GM19372 (cell line): ENCODE measurements around the gene RTP2.
A peak's percentile ranks its signal among the peaks of the same experiment; 100 is the strongest.

Experiments
- ATAC-seq: cut with Tn5 transposase; IDR thresholded peaks from one replicate; pipeline ENCODE4 v1.9.1; 2021; ENCODE audit warnings: mild to moderate bottlenecking, low read depth, moderate library complexity; ENCODE audit not compliant: unreplicated experiment

Gene RTP2

GRCh38 chr3:187739094-187739560, 36.8 kb upstream of the RTP2 start:
- ATAC-seq, result no peak

DNA sequence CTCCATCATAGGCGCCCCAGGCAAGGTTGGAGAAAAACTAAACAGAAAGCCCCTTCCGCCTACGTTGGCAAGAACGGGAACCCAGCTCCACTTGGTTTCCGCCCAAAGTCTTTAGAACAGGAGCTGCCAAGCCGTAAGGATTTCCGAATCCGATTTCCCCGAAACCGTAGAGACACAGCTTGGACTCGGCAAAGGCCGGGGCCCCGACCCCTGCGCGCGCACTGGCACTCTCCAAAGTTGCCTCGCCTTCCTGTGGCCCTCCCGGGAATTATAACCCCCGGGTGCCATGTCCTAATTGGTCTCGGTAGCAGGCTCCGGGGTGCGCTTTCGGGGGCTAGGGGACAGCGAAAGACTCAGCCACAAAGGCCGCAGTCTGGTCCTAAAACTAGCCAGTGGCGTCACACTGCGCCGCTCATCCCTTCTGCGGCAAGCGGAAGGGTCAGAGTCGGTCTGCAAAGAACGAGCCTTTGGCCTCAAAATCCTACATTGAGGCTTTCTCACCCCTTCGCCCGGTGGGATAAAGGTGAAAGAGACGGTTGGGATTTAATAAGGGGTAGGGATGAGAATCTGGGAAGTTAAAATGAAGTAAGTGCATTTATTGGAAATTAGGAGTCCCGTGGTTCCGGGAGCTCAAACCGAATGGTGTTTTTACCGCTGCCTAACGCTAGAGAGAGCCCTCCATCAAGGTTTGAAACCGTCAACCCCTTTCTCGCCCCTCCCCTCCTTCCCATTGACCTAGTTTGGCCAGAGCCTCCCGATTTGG, 36.2 kb upstream of the RTP2 start:
- ATAC-seq, result peak; percentile 58

DNA sequence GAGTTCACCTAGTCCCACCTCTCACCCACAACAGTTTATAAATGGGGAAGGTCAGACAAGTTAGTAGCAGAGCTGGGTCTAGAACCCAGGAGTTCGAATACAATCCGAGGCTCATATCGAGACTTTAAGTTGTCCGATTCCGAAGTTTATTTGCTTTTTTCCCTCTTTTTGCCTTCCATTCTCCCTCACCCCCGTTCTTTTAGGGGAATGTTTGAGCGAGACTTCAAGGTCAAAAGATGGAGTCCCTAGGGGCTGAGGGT, 35.6 kb upstream of the RTP2 start:
- no peak for ATAC-seq

DNA sequence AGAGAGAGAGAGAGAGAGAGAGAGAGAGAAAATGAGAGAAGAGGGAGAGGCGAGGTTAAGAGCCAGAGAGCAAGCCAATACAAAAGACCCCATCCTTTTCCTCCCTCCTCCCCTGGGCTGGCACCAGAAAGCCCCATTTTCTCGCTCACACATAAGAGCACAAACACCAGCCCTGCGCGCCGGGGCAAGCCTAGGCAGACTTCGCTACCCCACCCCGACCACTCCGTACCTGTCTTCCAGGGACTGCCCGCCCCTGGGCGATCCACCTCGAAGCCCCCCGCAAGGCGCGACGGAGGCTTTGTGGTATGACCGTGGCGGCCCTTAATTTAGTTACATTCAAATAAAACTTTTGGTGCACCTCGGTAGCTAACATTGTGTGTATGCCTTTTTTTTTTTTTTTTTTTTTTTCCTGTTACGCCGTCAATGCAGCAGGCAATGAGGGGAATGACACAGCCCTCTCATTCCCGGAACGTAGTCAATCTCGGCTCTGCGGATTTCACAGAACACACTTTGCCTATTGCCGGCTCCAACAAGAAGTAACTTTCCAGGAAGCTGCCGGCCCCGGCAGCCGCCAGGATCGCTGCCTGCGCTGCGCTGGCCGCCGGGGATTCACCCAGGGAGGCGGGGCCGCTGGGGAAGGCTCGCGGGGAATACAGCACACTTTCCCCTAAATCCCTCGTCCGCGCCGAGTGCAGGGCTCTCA, 35.2 kb upstream of the RTP2 start:
- no peak for ATAC-seq

- no peak for ATAC-seq
These were observed 34.6 kb upstream of the RTP2 start for GRCh38 chr3:187737006-187737367.

DNA sequence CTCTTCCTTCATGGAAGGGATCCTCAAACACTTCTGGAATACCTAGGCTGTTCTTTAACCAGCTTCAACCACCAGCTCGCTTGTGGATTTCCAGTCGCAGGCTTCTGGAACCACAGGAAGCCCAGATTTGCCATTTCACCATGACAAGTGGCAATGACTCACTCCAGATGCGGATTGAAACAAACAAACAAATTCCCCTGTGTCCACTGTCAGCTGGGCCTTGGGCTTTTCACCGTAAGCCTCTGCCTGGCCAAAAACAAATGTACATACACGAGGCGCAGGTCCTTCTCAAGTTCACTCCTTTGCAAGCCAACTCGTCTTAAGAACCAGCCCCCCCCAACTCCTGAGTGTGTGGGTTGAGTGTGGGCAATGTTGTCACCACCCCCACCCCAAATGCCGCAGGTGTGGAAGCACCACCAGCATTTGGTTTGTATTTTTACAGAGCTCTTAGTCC, 34.1 kb upstream of the RTP2 start:
- ATAC-seq, result no peak

DNA sequence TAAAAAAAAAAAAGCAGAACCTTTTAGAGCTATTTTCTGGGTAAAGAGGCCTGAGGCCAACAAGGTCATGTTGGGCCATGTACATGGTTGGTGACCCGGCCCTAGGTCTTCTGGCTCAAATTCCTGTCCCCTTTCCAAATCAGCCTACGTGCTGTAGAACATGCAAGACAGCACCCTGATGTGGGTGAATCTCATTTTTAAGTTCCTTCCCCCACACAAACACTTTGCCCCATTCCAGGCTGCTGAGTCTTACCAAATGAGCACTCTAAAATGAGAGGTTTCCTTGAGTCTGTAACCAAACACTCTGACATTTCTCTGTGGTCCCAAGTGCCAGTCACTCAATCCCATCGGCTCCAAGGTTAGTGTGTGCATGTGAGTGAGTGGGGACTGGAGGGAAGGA, 33.5 kb upstream of the RTP2 start:
- no peak for ATAC-seq

GRCh38 chr3:187735383-187735782, 33.0 kb upstream of the RTP2 start:
- no peak for ATAC-seq

- no peak for ATAC-seq
These were observed 32.5 kb upstream of the RTP2 start for GRCh38 chr3:187734841-187735240.

GRCh38 chr3:187733371-187733770, 31.0 kb upstream of the RTP2 start:
- no peak for ATAC-seq

DNA sequence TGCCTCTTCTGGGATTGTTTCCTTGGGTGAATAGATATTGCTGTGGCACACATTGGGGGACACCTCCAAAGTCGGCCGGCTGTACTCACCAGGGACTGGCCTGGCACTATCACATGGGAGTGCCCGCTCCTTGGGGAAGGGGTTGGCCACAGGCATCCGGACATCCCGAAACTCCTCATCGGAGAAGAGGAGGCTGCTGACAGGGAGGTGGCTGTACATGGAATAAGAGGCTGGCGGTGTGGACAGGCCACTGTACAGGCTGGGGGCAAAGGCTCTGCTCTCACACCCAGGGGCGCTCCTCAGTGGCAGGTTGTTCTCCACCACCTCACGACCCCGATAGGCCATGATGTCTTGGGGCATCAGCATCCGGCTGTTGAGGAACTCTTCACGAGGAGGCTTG, 27.2 kb upstream of the RTP2 start:
- ATAC-seq, result no peak

DNA sequence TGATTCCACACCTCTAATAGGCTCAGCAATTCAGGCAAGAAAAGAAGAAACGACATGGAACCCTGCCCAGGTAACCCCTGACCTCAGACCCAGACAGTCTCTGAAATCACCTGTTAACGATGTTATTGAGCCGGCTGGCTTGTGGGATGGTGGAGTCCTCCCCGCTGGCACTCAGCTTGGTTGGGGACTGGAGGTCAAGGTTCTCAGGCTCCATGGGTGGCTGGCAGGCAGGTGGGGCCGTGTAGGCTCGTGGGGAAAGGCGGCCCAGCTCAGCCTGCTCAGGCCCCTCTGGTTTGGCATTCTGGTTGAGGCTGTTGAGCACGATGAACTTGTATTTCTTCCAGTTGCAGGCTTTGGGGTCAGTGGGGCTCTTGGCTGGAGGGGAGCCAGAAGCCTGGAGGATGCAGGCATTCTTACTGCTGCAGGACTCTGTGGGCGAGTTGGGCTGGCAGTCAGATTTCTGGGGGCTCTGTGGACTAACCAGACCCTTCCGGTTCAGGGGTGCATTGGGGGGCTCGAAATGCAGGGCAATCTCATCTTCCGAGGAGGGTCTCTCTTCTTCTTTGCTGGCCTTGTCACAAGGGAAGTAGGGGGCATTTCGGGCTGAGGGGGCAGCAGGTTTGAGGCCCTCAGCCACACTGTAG, 26.7 kb upstream of the RTP2 start:
- ATAC-seq, result no peak

GRCh38 chr3:187728248-187728647, 25.9 kb upstream of the RTP2 start:
- no peak for ATAC-seq

GRCh38 chr3:187726564-187726963, 24.2 kb upstream of the RTP2 start:
- ATAC-seq, result no peak

DNA sequence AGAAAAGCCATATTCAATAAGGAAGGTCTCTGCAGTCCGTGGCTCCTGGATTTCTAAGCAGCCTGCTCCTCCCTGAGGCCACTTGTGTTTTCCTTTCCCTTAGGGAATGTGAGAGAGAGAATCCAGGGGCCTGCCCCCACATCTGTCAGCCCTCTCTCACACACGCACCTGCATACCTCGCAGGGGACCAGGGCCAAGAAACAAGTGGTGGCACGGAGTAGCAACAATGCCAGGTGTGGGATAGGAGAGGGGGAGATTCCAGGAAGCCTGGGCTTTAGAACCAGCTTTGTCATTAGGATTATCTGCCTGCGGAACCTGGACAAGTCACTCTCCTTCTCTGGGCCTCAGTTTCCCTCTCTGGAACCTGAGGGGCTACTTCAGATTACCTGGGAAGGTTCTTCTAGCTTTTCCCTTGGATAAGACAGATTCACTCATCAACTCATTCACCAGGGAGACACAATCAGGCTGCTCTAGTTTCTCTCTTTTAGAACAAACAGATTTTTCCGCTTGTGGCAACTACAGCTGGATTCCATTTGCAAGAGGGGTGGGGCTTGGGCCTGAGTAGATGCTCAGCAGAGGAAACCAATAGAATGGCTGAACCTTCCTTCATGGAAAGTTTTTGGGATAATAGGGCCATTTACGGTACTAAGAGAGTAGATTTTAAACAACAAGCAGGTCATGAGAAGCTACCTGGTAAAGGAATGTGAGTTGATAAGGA, 23.5 kb upstream of the RTP2 start:
- ATAC-seq, result no peak

GRCh38 chr3:187725224-187725623, 22.9 kb upstream of the RTP2 start:
- ATAC-seq, result no peak

GRCh38 chr3:187722206-187722612, 19.9 kb upstream of the RTP2 start:
- no peak for ATAC-seq

GRCh38 chr3:187721055-187721454, 18.7 kb upstream of the RTP2 start:
- no peak for ATAC-seq

DNA sequence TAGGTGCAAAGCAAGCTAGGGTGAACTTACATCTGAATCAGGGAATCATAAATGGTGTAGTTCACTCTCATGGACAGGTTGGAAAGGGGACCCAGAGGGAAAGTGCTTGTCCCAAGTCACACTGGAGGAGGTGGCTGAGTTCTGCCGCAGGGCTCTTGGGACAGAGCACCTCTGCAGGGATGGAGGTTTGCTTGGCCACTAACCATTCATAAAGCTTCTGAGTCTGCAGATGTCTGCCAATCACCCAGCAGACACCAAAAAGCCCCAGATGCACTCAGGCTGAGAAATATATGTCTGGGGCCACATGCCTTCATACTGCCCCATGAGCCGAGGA, 17.9 kb upstream of the RTP2 start:
- ATAC-seq, result no peak

- no peak for ATAC-seq
These were observed 17.4 kb upstream of the RTP2 start for GRCh38 chr3:187719628-187720336.

GRCh38 chr3:187718802-187719201, 16.4 kb upstream of the RTP2 start:
- no peak for ATAC-seq
